ENCODE data around the gene SLC35B3. TPM values are rescaled to one million over a fixed set of nuclear protein-coding genes. Genes with fewer than 3 reads are reported as not detected.

The SLC35B3 gene
- total RNA-seq, 1 donor from 2014 or later: 19.2 TPM

GRCh38 chr6:8375916-8376315, 59.4 kb downstream of the SLC35B3 start:
- TF ChIP-seq CTCF (IDR thresholded peaks at IDR 0.05): no peak
- no peak for ATAC-seq

More at GRCh38 chr6:8375916-8376315, 59.4 kb downstream of the SLC35B3 start:
- Histone ChIP-seq H3K27ac (no peak overlapping the region), H3K4me1 (no peaks in the 10 kb centered on the region), H3K27me3 (ENCODE audit: low read depth) (no peaks in the 10 kb centered on the region), H3K36me3 (no peaks in the 10 kb centered on the region), H3K4me3 (no peak overlapping the region), H3K9me3 (no peaks in the 10 kb centered on the region)
- intact Hi-C loops (cut with DNase I): no loop called here
- no peak for DNase-seq

Data from lower lobe of right lung (tissue), 2 donors.